ENCODE measurements around the gene CMSS1.

DNA sequence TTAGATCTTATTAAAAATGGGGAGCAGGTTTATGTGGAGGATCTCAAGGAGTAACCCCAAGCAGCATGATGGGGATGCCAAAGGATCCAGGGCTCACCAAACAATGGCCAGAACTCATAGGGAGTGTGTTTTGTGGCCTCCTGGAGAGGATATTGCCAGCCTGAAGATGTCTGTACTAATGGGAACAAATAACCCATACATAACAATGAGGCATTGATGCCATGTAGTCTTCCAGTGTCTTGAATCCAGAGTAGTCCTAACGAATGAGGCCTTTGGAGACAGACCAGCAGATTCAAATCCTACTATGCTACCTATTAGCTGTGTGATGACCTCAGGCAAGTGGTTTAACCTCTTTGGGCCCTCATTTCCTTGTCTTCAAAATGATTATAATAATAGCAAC lies 45.0 kb upstream of the CMSS1 start:
- TF ChIP-seq, protein P1, sequence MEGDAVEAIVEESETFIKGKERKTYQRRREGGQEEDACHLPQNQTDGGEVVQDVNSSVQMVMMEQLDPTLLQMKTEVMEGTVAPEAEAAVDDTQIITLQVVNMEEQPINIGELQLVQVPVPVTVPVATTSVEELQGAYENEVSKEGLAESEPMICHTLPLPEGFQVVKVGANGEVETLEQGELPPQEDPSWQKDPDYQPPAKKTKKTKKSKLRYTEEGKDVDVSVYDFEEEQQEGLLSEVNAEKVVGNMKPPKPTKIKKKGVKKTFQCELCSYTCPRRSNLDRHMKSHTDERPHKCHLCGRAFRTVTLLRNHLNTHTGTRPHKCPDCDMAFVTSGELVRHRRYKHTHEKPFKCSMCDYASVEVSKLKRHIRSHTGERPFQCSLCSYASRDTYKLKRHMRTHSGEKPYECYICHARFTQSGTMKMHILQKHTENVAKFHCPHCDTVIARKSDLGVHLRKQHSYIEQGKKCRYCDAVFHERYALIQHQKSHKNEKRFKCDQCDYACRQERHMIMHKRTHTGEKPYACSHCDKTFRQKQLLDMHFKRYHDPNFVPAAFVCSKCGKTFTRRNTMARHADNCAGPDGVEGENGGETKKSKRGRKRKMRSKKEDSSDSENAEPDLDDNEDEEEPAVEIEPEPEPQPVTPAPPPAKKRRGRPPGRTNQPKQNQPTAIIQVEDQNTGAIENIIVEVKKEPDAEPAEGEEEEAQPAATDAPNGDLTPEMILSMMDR (IDR thresholded peaks at IDR 0.05; ENCODE audit: low read length): no peak
- TF ChIP-seq EZH2 (IDR thresholded peaks at IDR 0.05; ENCODE audit: borderline replicate concordance, low read length): no peak

Measured in OCI-LY1 (cell line).